ENCODE measurements around the gene RAB9B. TPM values are rescaled to one million over a fixed set of nuclear protein-coding genes. Genes with fewer than 3 reads are reported as not detected.

Gene RAB9B
- total and polyA plus RNA-seq, 2 of the 13 experiments (the other 11 are each of a cell fraction or from before 2014, with no cell fraction given) = 0.04 TPM; not detected in 1

- TF ChIP-seq MLXIP (CRISPR knock-in tag; IDR thresholded peaks at IDR 0.05; ENCODE audit: borderline replicate concordance) (no peak), ZNF891 (CRISPR knock-in tag; IDR thresholded peaks at IDR 0.05) (no peak), ZNF768 (CRISPR knock-in tag; IDR thresholded peaks at IDR 0.05) (no peak), SRSF4 (IDR thresholded peaks at IDR 0.05; ENCODE audit: low read depth, low read length, poor library complexity, severe bottlenecking) (no peak)
- TF ChIP-seq, protein P1, sequence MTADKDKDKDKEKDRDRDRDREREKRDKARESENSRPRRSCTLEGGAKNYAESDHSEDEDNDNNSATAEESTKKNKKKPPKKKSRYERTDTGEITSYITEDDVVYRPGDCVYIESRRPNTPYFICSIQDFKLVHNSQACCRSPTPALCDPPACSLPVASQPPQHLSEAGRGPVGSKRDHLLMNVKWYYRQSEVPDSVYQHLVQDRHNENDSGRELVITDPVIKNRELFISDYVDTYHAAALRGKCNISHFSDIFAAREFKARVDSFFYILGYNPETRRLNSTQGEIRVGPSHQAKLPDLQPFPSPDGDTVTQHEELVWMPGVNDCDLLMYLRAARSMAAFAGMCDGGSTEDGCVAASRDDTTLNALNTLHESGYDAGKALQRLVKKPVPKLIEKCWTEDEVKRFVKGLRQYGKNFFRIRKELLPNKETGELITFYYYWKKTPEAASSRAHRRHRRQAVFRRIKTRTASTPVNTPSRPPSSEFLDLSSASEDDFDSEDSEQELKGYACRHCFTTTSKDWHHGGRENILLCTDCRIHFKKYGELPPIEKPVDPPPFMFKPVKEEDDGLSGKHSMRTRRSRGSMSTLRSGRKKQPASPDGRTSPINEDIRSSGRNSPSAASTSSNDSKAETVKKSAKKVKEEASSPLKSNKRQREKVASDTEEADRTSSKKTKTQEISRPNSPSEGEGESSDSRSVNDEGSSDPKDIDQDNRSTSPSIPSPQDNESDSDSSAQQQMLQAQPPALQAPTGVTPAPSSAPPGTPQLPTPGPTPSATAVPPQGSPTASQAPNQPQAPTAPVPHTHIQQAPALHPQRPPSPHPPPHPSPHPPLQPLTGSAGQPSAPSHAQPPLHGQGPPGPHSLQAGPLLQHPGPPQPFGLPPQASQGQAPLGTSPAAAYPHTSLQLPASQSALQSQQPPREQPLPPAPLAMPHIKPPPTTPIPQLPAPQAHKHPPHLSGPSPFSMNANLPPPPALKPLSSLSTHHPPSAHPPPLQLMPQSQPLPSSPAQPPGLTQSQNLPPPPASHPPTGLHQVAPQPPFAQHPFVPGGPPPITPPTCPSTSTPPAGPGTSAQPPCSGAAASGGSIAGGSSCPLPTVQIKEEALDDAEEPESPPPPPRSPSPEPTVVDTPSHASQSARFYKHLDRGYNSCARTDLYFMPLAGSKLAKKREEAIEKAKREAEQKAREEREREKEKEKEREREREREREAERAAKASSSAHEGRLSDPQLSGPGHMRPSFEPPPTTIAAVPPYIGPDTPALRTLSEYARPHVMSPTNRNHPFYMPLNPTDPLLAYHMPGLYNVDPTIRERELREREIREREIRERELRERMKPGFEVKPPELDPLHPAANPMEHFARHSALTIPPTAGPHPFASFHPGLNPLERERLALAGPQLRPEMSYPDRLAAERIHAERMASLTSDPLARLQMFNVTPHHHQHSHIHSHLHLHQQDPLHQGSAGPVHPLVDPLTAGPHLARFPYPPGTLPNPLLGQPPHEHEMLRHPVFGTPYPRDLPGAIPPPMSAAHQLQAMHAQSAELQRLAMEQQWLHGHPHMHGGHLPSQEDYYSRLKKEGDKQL (CRISPR knock-in tag; IDR thresholded peaks at IDR 0.05; ENCODE audit: low read depth) = no peak
- TF ChIP-seq, protein P2, sequence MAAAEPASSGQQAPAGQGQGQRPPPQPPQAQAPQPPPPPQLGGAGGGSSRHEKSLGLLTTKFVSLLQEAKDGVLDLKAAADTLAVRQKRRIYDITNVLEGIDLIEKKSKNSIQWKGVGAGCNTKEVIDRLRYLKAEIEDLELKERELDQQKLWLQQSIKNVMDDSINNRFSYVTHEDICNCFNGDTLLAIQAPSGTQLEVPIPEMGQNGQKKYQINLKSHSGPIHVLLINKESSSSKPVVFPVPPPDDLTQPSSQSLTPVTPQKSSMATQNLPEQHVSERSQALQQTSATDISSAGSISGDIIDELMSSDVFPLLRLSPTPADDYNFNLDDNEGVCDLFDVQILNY (CRISPR knock-in tag; conservative IDR thresholded peaks at IDR 0.05) = no peak
Measured at GRCh38 chrX:103877571-103877970, 45.5 kb upstream of the RAB9B start (continued).
